Activated CD4-positive, CD25-positive, alpha-beta regulatory T cell (primary cell): Measurements from ENCODE around the gene ARHGAP45.
A peak's percentile ranks its signal among the peaks of the same experiment; 100 is the strongest.

ENCODE experiments used
- DNase-seq, 4 experiments: peaks; one replicate each; lab custom pipeline; 2025; lab: John Stamatoyannopoulos, UW

Gene ARHGAP45

DNA sequence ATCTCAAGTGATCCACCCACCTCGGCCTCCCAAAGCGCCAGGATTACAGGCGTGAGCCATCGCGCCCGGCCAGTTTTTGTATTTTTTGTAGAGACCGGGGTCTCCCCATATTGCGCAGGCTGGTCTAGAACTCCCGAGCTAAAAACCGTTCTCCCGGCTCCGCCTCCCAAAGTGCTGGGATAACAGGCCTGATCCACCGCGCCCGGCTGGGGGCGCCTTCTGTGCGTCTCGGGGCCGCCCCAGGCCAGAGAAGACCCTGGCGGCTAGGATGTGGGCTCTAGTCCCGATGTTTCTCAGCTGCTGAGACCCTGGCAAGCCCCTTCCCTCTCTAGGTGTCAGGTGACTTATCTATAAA is 3.6 kb downstream of the ARHGAP45 start:
- no peak for DNase-seq

DNA sequence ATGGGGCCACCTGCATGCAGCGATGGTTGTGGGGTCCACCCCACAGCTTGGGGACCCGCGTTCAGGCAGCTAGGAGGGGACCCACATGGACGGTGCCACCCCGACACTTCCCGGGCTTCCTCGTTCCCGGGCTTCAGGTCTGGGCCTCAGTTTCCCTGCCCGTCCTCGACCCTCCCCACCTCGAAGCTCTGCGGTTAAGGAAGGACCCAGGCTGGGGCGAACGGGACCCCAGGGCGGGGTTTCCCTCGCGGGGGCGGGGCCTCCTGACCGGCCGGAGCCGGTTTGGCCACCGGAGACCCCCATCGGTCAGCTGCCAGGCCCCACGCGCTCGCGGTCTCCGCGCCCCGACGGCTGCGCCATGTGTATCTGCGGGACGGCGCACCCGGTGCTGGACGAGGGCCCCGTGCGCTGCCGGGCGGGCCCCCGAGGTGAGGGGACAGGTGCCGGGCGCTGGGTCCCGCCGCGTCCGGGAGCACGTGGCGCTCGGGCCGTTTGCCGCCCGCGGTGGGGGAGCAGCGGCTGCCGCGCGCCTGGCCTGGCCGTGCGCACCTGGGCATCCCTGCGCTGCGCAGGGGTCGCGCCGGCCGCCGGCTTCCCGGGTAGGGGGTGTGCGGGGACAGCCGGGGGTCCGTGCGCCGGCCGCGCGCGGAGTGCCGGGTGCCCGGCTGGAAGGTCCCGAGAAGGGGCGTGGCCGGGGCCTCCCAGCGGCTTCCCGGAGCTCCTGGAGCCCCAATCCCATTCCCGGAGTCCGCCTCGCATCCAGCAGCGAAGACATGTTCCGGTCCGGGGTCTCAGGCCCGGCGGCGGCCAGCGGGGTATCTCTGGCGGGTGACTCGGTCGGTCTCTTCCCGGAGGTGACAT is 4.2 kb downstream of the ARHGAP45 start:
- DNase-seq: no peak

DNA sequence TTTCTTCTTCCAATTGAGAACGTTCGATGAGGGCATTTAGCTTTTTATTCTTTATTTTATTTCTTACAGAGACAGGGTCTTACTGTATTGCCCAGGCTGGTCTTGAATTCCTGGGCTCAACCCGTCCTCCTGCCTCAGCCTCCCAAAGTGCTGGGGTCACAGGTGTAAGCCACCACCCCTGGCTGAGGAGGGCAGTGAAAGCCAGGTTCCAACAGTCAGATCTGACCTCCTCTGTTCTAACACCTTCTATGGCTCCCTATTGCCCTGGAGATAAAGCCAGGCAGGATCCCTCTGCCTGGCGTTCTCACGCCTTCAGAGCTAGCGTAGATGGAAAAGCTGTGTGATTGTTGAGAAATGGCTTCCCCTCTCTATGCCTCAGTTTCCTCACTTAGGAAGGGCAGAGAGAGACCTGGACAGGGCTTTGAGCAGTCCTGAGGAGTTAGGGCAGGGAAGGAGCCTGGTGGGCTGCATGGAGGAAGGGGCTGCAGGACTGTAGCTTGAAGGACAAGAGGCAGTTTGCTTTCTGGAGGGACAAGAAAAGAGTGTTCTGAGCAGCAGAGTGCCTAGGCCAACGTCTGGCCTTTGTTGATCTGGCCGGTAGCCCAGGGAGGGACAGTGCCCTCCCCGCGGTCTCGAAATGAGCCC is 5.5 kb downstream of the ARHGAP45 start:
- no peak for DNase-seq

DNA sequence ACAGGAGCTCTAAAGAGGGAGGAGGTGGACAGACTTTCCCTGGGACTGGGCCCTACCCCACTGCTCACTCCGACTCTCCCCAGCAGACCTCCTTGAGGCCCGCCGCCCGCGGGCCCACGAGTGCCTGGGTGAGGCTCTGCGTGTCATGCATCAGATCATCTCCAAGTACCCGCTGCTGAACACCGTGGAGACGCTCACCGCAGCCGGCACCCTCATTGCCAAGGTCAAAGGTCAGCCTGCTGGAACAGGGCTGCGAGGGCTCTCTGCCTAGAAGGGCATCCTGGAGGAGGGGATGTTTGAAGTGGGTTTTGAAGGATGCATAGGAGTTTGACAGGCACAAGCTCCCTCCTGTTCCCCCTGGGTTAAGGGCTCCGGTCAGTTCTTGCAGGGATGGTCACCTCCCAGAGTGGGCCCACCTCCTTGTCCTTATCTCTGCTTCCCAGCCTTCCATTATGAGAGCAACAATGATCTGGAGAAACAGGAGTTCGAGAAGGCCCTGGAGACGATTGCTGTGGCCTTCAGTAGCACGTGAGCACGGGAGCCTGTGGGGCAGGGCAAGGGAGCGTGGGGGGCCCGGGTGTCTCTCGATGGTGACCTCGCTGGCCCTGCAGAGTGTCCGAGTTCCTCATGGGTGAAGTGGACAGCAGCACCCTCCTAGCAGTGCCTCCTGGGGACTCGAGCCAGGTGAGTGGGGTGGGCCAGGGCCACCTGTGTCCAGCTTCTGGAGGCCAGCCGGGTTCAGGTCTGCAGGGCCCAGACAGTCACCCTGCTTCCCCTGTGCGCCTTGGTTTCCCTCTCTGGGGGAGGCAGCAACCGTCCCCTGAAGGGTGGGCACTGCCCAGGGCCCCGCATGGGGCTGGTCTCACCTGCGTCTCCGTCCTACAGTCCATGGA is 6.3 kb downstream of the ARHGAP45 start:
- DNase-seq: no peak

DNA sequence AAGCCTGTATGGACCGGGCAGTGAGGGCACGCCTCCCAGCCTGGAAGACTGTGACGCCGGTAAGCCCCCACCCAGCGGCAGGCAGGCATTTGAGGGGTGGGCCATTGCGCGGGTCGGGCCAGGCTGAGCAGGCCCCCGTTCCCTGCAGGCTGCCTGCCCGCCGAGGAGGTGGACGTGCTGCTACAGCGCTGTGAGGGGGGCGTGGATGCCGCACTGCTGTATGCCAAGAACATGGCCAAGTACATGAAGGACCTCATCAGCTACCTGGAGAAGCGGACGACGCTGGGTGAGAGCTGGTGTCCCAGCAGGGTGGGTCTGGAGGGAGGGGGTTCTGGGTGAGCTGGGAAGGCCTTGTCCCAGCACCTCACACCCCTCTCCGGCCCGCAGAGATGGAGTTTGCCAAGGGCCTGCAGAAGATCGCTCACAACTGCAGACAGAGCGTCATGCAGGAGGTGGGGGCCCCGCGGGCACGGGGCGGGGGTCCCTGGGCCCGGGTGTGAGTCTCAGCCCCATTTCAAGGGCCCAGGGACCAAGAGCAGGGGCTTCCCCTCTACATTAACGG is 7.1 kb downstream of the ARHGAP45 start:
- no peak for DNase-seq

DNA sequence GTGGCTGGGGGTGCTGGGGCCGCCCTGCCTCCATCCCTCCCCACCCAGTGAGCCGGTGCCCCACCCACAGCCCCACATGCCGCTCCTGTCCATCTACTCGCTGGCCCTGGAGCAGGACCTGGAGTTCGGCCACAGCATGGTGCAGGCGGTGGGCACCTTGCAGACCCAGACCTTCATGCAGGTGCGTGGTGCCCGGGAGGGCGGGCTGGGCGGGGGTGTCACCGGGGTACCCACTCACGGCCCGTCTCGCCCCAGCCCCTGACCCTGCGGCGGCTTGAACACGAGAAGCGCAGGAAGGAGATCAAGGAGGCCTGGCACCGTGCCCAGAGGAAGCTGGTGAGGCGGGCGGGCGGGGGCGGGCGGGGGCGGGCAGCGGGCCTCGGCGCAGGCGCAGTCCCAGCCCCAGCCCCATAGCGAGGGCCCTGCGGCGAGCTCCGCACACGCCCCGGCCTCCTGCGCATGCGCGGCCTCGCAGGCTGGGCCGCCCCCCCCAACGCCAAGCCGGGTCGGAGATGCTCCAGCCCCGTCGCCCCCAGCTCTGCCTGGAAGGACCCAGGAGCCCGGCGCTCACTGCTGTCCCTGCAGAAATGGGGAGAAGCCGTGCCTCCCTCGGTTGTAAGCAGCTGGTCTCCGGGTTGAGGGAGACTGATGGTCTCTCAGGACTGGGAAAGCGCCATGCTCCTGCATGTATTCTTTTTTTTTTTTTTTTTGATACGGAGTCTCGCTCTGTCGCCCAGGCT is 7.7 kb downstream of the ARHGAP45 start:
- peak; percentile 79 to 97 (median 89) for DNase-seq

DNA sequence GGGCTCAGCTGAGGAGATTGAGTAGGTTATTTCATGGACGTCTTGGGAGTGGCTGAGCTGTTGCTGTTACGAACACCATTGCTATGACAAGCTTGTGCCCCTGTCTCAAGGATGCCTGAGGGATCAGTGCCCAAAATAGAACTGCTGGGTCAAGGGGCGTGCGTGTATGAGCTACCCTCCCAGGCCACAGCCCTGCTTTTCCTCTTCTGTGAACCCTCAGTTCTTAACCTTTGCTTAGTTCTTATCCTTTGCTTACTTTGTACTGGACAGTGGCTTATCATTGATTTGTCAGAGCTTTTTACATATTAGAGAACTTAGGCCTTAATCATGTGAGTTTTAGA is 9.0 kb downstream of the ARHGAP45 start:
- DNase-seq: no peak

DNA sequence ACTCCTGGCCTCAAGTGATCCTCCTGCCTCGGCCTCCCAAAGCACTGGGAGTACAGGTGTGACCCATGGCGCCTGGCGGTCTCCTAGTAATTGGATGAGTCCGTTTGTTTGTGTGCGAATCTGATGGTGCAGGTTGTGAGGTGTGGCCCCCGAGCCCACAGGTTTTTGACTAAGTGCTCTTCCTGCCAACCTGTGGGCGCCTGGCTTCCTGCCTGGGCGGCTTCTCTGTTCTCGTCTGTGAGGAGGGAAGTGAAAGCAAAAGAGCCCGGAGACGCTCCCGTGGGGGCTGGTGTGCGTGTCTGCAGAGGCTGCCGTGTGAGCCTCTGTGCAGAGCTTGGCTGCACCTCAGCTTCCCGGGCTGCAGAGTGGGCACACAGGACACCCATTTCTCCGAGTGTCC is 10.0 kb downstream of the ARHGAP45 start:
- peak; percentile 73 to 90 (median 81) for DNase-seq

DNA sequence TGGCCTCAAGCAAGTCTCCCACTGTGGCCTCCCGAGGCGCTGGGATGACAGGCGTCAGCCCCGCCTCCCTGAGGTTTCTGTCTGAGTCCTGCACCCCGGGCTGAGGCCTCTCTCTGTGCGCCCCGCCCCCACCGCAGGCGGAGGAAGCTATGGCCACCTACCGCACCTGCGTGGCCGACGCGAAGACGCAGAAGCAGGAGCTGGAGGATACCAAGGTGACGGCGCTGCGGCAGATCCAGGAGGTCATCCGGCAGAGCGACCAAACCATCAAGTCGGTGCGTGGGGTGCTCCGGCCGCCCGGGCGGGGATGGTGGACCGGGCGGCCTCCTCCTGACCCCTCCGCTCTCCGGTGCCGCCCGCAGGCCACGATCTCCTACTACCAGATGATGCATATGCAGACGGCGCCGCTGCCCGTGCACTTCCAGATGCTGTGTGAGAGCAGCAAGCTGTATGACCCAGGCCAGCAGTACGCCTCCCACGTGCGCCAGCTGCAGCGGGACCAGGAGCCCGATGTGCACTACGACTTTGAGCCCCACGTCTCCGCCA is 12.7 kb downstream of the ARHGAP45 start:
- DNase-seq: no peak

DNA sequence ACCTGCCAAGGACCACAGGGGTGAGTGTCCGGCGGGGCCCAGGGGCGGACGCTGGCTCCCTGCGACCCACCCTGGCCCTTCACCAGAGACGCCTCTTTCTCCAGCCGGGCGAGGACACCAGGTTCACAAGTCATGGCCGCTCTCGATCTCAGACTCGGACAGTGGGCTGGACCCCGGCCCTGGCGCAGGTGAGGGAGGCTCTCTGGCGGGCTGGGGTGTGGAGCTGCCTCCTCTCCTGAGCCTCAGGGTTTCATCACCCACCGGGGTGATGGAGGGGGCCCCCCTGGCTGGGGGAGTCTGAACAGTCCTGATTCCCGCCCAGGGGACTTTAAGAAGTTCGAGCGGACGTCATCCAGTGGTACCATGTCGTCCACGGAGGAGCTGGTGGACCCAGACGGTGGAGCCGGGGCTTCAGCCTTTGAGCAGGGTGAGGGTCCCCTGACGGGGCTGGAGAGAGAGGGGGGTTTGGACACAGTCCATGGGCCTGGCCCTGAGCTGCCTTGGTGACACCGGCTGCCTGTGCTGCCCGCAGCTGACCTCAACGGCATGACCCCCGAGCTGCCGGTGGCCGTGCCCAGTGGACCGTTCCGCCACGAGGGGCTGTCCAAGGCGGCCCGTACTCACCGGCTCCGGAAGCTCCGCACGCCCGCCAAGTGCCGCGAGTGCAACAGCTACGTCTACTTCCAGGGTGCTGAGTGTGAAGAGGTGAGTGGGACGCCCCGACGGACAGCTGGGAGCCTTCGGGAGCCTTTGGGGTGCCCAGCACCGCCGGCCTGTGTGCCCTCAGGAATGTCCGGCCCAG is 13.6 kb downstream of the ARHGAP45 start:
- no peak for DNase-seq

DNA sequence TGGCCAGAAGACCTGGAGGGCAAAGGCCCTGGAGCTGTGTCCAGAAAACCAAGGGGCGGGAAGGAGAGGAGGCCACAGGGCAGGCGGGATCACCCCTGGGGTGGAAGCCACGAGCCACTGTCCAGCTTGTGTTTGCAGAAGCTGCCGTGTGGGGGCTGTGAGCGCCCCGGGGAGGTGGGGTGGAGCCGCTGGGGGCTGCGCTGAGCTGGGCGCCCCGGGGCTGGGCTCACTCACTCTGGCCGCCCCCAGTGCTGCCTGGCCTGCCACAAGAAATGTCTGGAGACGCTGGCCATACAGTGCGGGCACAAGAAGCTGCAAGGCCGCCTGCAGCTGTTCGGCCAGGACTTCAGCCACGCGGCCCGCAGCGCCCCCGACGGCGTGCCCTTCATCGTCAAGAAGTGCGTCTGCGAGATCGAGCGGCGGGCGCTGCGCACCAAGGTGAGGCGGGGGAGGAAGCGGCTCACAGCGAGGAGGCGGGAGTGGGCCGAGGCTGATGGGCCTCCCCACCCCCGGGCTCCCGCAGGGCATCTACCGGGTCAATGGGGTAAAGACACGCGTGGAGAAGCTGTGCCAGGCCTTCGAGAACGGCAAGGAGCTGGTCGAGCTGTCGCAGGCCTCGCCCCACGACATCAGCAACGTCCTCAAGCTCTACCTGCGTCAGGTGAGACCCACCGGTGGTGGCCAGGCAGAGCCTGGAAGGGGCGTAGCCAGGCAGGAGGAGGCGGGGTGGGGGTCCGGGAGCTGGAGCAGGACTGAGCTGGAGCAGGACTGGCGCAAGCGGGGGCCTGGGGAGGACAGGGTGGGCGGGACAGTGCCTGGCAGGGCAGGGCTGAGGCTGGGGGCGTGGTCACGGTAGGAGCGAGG is 14.6 kb downstream of the ARHGAP45 start:
- DNase-seq: no peak

DNA sequence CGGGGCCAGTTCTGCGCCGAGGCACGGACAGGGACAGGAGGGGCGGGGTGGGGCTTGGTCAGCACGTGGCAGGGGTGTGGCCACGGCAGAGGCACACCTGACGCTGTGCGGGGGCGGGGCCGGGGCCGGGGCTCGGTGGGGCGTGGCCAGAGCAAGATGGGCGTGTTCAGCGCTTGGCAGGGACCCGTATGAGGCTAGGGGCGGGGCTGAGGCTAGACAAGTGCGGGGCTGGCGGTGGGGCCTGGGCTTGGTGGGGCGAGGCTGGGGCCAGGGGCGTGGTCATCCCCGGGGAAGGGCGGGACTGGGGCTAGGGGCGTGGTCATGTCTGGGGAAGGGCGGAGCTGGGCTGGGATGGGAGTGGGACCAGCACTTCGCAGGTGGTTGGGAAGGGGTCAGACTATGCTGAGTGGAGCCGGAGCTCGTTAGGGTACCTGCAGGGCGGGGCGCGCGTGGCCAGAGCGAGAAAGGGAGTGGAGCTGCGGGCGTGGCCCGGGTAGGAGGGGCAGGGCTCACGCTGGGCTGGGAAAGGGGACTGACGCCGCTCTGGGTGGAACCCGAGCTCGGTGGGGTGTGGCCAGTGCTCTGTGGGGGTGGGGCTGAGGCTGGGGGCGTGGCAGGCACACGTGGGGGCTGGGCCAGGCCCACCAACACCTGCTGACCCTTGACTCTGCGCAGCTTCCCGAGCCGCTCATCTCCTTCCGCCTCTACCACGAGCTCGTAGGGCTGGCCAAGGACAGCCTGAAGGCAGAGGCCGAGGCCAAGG is 15.4 kb downstream of the ARHGAP45 start:
- DNase-seq: peak; percentile 37 to 70 (median 53)

DNA sequence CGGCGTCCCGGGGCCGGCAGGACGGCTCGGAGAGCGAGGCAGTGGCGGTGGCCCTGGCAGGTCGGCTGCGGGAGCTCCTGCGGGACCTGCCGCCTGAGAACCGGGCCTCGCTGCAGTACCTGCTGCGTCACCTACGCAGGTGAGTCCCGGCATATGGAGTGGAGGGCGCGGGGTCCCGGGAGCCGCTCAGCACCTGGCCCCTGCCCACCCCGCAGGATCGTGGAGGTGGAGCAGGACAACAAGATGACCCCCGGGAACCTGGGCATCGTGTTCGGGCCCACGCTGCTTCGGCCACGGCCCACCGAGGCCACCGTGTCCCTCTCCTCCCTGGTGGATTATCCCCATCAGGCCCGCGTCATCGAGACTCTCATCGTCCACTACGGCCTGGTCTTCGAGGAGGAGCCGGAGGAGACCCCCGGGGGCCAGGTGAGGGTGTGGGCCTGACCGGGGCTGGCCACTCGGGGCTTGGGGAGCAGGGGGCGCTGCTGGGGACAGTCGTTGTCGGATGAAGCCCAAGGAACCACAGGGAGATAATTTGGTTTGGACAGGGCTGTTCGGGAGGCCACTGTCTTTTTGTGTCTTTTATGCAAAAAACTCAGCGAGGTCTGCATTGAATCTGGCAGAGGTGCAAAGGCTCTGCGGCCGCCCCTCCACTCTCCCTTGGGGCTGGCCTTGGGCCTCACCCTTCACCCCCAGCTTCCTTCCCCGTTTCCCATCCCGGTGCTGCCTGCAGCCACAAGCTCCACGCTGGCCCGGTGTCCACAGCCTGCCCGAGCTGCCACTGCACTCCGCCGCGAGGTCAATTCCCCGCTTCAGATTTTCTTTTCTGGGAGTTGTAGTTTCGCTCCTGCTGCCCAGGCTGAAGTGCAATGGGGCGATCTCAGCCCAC is 16.2 kb downstream of the ARHGAP45 start:
- no peak for DNase-seq

DNA sequence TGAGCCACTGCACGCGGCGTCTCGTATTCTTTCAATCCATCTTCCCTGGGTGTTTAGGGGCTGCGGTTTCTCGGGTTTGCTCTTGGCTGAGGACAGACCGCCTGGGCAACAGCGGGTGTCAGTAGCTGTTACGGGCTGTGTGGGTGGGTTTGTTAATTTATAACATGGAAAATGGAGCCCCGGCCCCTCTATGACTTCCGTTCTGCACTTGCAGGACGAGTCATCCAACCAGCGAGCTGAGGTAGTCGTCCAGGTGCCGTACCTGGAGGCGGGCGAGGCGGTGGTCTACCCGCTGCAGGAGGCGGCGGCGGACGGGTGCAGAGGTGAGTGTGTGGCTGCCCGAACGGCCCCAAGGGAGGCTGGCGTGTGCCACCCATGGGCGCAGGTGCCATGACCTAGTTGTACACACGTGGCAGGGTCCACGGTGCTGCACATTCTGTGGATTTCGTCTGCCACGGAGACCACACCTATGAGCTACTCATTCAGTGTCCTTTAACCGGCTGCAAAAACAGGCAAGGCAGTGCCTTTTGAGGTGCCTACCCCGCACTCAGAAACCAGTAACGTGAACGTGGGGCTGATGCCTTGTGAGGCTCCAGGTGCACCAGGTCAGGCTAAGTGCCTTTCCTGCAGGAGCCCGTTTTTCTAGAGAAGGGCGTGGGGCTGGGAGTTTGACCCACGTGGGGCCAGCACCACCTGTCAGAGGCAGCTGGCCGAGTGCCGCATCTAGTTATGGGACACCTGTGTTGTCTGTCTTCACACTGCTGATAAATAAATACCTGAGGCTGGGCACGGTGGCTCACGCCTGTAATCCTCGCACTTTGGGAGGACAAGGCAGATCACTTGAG is 17.3 kb downstream of the ARHGAP45 start:
- no peak for DNase-seq

DNA sequence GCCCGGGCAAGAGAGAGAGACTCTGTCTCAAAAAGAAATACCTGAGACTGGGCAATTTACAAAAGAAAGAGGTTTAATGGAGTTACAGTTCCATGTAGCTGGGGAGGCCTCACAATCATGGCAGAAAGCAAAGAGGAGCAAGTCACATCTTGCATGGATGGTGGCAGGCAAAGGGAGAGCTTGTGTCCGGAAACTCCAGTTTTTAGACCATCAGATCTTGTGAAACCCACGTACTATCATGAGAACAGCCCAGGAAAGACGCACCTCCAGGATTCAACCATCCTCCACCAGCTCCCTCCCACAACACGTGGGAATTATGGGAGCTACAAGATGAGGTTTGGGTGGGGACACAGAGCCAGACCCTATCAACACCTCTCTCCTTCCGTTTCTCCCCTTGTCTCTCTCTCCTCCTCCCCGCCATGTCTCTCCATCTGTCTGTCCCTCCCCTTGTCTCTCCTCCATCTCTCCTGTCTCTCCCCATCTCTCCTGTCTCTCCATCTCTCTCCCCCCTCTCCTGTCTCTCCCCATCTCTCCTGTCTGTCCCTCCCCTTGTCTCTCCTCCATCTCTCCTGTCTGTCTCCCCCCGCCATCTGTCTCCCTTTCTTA is 18.2 kb downstream of the ARHGAP45 start:
- no peak for DNase-seq

DNA sequence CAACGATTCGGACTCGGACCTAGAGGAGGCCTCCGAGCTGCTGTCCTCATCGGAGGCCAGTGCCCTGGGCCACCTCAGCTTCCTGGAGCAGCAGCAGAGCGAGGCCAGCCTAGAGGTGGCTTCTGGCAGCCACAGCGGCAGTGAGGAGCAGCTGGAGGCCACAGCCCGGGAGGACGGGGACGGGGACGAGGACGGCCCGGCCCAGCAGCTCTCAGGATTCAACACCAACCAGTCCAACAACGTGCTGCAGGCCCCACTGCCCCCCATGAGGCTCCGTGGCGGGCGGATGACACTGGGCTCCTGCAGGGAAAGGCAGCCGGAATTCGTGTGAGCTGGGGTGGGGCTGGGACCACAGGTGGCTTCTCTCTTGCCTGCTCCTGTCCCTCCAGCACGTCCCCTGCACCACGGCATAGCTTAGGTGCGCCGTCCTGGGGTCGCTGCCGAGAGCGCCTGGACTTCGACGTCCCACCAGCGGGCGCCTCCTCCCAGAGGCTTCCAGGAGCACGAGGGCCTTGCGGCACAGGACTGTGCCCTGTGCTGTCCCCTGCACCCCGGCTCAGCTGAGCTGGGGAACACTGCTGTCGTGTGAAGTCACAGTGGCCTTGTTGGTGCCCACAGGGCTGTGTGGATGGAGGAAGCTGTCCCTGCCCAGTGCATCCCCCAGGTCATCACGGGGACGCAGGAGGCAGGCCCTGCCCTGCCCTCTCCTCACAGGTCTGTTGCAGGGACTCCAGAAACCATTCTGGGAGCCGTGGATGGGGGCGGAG is 18.9 kb downstream of the ARHGAP45 start:
- no peak for DNase-seq
